ENCODE data around the gene NHEJ1.

The NHEJ1 gene

DNA sequence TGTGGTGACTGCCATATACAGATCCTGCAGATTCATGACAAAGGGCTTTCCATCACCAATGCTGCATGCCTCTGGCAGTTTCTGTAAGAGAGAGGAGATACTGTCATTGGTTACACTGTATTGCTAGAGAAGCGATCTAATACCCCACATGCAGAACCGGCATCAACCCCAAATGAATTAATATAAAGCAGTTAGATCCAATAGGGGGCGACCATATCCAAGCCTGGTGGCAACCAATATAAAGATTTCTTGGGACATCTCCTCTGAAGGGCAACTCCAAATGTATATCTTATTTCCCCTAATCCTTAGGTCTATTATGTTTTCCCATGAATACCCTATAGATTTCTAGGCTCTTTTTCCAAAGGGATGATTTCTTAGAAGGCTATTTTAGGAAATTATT lies 82.5 kb downstream of the NHEJ1 start:
- DNase-seq (ENCODE audit: low spot score): peak; percentile 7

DNA sequence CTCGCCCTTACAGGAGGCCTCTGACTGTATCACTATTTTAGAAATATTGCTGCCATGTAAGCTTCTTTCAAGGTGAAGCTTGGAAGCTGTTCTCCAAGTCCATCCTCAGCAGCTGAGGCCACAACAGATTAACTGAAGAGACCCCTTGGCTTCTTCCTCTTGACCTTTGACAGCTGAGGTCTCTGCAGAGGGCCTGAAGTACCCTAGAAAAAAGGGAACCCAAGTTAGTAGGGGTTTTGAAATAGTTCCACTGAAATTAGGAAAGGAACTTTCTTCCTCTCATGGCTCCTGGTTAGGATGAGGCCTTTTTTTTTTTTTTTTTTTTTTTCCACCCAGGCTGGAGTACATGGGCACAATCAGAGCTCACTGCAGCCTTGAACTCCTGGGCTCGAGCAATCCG lies 84.4 kb downstream of the NHEJ1 start:
- TF ChIP-seq CTCF (IDR thresholded peaks at IDR 0.05; ENCODE audit: extremely low read depth, insufficient read depth, missing control alignments): no peak
- DNase-seq (ENCODE audit: low spot score): no peak
- in situ Hi-C loops (cut with MboI; ENCODE audit: low pct_unique_long_range_greater_than_20kb, low sequenced_read_pairs, unreplicated experiment): no loop called here

More for the DNA sequence above, 82.5 kb downstream of the NHEJ1 start:
- TF ChIP-seq CTCF (IDR thresholded peaks at IDR 0.05; ENCODE audit: extremely low read depth, insufficient read depth, missing control alignments): no peak
- in situ Hi-C loops (cut with MboI; ENCODE audit: low pct_unique_long_range_greater_than_20kb, low sequenced_read_pairs, unreplicated experiment): no loop called here

DNA sequence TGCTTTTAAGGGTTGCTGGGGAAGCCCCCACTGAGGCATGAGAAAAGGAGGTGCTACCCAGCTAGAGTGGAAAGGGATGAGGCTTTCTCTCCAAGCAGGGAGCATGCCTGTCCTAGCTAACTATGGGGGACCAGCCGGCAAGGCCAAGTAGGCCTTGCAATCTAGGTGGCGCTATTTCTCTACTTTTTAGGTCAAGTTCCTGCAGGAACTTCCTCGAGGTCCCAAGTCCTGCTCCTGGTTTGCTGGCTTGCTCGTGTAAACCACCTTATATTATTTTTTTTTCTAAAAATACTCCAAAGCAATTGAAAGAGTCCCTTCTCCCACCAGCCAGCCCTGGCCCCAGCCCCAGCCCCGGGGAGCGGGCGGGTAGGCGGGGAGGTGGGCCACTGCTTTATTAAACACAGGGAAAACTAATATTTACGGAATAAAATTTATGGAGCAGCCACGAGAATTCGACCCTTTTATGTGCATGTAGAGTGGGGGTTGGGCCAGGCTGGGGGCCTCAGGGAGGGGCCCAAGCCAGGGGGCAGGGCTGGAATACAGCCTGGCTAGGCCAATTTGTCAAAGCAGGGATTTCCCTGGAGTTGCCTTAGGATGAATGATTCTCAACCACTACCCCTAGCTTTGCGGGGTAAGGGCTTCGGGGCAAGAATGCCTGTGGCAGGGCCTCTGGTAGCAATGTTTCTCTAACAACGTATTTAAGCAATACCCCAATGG lies 87.0 kb downstream of the NHEJ1 start:
- peak; percentile 65 for DNase-seq (ENCODE audit: low spot score)
- peak; percentile 68 for TF ChIP-seq CTCF (IDR thresholded peaks at IDR 0.05; ENCODE audit: extremely low read depth, insufficient read depth, missing control alignments)
- in situ Hi-C loops (cut with MboI; ENCODE audit: low pct_unique_long_range_greater_than_20kb, low sequenced_read_pairs, unreplicated experiment): no loop called here

DNA sequence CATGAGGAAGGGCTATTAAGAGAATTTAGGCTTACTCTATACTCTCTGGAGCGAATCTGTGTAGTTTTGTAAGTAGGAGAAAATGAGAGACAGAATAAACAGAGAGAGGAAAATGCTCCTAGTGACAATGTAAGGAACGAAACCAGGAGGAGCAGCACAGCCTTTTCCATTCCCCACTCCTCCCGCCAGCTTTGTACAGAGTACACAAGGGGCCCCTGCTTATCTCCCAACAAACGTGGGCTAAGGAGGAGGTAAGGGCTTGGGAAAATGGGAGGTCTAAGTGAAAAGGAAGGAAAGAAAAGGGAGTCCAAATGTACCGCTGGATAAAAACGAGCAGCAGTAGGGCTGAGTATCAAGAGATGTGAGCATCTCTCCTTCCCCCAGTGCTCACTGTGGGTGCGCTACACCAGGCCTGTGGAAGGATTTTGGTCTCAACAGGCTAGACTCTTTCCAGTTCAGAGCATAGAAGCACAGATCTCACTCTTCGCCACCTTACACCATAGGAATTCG lies 87.8 kb downstream of the NHEJ1 start:
- in situ Hi-C loops (cut with MboI; ENCODE audit: low pct_unique_long_range_greater_than_20kb, low sequenced_read_pairs, unreplicated experiment): no loop called here
- no peak for TF ChIP-seq CTCF (IDR thresholded peaks at IDR 0.05; ENCODE audit: extremely low read depth, insufficient read depth, missing control alignments)
- peak; percentile 3 for DNase-seq (ENCODE audit: low spot score)

DNA sequence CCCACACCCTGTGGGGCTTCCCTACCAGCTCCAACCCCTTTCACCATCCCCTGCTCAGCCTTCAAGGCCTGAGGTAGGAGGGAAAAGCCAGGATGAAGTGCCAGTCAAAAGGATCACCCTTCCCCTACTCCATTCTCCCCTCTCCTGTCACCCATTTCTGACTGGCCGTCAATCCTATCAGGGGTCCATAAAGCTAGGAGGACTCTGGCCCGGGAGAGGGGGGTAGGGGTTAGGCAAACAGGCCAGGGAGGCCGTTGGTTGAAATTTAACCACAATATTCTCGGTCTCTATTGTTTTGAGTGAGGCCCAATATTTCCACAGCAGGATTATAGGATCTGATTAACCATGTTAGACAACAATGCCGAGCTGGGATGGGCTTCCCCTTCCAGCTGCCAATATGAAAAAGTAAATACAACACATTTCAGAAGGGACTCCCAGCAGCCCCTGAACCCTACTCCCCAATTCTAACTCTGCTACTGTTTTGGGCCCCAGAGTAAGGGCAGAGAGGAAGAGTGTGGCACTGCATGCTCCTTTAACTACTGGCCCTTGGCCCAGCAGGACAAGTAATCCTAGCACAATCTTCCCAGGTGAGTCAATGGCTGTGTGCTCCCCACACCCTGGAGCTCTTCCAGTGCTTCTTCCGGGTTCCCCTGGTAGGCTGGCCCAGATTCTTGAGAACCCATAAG lies 89.3 kb downstream of the NHEJ1 start:
- no peak for TF ChIP-seq CTCF (IDR thresholded peaks at IDR 0.05; ENCODE audit: extremely low read depth, insufficient read depth, missing control alignments)
- in situ Hi-C loops (cut with MboI; ENCODE audit: low pct_unique_long_range_greater_than_20kb, low sequenced_read_pairs, unreplicated experiment): no loop called here
- DNase-seq (ENCODE audit: low spot score): no peak

GRCh38 chr2:219065484-219065883 lies 95.1 kb downstream of the NHEJ1 start:
- in situ Hi-C loops (cut with MboI; ENCODE audit: low pct_unique_long_range_greater_than_20kb, low sequenced_read_pairs, unreplicated experiment): loop anchor here (10.0 kb wide), 1 partner anchor 49 kb away; no protein-coding TSS in a partner anchor

More at GRCh38 chr2:219065484-219065883, 95.1 kb downstream of the NHEJ1 start:
- TF ChIP-seq CTCF (IDR thresholded peaks at IDR 0.05; ENCODE audit: extremely low read depth, insufficient read depth, missing control alignments): no peak
- no peak for DNase-seq (ENCODE audit: low spot score)

Data from GM13977 (cell line).